ENCODE measurements around the gene ATXN10.

DNA sequence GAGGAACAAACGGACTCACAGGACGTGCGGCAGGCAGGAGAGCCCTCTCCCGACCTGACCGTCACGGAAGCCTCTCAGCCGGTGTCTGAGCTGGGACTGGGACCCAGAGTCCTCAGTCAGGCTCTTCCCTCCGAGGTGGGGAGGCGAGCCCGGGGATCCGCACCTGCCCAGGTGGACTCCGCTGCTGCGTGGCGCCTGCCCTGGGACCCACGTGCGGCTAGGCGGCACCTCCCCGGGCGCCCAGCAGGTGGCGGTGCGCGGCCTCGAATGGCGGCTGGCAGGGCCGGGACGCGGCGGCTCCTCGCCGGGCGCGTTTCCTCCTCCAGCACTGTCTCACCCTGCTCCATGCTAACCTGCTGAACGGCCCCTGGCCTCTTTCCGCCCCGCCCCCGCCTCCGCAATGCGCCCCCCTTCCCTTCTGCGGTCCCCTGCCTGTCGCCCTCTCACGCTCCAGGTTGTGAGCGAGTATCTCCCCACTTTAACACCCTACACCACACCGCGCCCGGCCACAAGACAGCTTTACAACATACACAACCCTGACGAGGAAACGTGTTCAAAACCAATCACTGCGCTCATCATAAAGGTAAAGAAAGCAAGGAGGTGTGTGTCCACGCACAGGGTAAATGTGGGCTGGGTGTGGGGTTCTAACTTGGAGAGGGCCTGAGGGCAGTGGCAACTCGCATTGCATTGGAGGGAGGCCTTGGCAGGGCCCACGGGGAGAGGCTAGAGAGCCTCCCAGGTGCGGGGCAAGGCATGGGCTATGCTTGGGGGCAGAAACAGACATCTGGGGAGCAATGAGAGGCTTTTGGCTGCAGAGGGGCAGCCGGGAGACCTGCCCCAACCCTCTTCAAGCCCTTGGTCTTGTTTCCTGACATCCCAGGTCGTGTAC, 25.9 kb upstream of the ATXN10 start:
- TF ChIP-seq, protein P1, sequence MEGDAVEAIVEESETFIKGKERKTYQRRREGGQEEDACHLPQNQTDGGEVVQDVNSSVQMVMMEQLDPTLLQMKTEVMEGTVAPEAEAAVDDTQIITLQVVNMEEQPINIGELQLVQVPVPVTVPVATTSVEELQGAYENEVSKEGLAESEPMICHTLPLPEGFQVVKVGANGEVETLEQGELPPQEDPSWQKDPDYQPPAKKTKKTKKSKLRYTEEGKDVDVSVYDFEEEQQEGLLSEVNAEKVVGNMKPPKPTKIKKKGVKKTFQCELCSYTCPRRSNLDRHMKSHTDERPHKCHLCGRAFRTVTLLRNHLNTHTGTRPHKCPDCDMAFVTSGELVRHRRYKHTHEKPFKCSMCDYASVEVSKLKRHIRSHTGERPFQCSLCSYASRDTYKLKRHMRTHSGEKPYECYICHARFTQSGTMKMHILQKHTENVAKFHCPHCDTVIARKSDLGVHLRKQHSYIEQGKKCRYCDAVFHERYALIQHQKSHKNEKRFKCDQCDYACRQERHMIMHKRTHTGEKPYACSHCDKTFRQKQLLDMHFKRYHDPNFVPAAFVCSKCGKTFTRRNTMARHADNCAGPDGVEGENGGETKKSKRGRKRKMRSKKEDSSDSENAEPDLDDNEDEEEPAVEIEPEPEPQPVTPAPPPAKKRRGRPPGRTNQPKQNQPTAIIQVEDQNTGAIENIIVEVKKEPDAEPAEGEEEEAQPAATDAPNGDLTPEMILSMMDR (IDR thresholded peaks at IDR 0.05; ENCODE audit: low read length): peak; percentile 86
- no peak for TF ChIP-seq EZH2 (IDR thresholded peaks at IDR 0.05; ENCODE audit: borderline replicate concordance, low read length)

Measured in OCI-LY1 (cell line).